KBM-7 (cell line): ENCODE data around the gene ACTL6A.
"Not testable (repeated sequence)": the region's sequence is repeated elsewhere in the genome, so short reads cannot be mapped to it uniquely, and the experiment has no call there.

ENCODE experiments used
- DNase-seq: peaks from one replicate; pipeline ENCODE4 v3.0.0-alpha.2; 2015
- in situ Hi-C: fragments of 300-500 bp; cut with MboI; formaldehyde crosslinking; loops from 2 replicates; pipeline ENCODE4 v1.14.3; 2020; ENCODE audit warnings: low sequenced_read_pairs, low pct_unique_long_range_greater_than_20kb, mixed read lengths

Gene ACTL6A

DNA sequence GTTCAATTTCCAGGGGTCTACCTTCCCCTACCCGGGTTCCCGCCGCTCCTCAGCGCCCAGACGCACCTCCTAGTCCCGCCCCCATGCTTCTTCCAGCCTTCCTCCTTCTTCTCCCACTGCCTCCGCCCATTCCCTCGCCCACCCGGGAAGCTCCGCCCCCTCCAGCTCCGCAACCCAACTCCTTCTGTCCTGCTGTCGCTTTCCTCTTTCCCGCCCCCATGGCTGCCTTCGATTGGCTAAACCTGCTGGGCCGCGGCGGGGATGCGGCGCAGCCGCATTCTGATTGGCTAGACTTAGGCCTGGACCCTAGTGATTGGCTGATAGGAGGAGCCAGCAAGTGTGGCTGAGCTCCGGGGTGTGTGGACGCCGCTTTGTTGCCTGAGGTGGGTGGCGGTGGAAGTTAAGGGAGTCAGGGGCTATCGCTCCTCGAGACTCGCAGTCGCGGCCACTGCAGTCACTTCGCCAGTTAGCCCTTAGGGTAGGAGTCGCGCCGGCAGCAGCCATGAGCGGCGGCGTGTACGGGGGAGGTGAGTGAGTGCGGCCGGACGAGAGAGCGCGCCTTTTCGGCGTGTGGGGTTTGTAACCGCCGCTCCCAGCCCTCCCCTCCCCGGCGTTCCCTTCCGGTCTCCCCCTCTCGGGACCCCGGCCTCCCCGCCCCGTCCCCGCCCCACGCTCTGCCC, at the start of gene ACTL6A:
ACTL6A (plus strand) TSS at position 336 of the 680 bp plus-strand sequence; CDS start at position 503, 167 bp downstream.
- in situ Hi-C loops, result loop anchor here (25.0 kb wide), 1 partner anchor 225 kb away; the partner anchor contains the start of gene MFN1
- peak; percentile 100 for DNase-seq

DNA sequence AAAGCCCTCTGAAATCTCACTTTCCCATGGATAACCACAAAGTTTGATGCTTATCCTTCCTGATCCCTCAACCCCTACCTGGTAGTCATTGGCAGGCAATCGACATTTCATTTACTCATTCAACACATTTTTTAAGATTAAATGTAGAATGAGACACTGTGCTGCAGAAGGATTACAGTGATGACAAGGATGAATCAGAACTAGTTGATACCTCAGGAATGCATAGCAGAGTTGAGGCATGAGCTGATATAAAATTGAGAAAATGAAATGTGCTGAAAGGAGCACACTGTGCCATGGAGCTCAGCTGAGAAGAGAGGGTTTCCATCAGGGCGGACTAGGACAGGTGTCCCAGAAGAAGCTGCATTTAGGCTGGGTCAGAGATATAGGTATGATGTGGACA, 48.9 kb upstream of the ACTL6A start:
- no peak for DNase-seq
- in situ Hi-C loops, result no loop called here

DNA sequence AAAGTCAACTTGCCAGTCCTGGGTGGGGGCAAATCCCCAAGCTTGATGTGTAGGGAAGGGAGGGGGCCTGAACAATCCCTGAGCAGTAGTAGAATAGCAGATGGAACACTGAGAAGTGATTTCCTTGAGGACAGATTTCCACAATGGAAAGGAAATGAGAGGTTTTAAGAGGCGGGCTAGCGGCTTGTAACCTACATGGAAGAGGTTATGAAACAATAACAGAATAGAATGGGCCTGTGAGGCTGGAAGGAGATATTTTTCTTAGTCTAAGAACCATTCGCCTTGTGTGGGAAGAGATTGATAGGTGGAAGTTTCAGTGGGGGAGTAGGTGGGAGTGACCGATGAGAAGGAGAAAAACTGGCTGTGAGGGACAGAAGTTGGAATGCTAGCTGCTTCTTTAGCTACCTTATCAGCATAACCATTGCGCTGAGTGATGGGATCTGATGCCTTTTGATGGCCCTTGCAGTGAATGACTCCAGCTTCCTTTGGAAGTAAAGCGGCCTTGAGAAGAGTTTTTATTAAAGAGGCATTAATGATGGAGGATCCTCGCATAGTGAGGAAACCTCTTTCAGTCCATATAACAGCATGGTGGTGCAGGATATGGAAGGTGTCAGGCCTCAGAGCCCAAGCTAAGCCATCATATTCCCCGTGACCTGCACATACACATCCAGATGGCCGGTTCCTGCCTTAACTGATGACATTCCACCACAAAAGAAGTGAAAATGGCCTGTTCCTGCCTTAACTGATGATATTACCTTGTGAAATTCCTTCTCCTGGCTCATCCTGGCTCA, 46.1 kb upstream of the ACTL6A start:
- DNase-seq, in situ Hi-C loops: not testable (repeated sequence)

- in situ Hi-C loops, result no loop called here
- no peak for DNase-seq
Observed at GRCh38 chr3:179526482-179526881, 36.2 kb upstream of the ACTL6A start.

DNA sequence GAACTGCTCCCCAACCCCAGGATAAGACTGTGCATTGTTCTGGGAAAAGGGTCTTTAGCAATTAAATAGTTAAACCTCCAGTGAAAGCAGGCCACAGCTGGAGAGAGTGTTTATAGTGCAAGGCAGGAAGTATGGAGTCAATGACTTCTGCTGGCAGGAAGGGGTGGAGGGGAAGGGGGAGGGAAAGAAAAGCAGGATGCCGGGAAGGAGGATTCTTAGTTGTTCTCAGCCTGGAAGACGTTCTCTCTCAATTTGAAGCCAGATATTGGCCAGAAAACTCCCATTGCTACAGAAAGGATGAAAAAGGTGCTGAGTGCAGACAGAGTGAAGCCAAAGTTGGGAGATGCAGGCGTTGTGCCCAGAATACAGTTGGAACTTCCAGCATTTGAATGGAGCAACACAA, 35.7 kb upstream of the ACTL6A start:
- in situ Hi-C loops, result no loop called here
- DNase-seq, result peak; percentile 69

DNA sequence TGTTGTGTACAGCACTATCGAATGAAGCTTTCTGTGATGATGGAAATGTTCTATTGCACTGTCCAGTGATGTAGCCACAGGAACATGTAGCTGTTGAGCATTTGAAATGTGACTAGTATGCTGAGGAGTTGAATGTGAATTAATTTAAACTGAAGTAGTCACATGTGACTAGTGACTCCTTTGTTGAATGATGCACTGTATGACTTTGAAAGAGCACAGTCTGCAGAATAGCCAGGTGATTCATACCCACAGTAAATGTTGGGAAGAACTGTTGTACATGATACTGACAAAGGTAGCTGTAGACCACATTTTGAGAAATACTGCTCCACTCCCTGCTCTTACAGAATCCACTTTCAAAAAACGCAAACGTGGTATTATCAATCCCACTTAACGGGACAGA, 34.0 kb upstream of the ACTL6A start:
- no peak for DNase-seq
- in situ Hi-C loops, result no loop called here

DNA sequence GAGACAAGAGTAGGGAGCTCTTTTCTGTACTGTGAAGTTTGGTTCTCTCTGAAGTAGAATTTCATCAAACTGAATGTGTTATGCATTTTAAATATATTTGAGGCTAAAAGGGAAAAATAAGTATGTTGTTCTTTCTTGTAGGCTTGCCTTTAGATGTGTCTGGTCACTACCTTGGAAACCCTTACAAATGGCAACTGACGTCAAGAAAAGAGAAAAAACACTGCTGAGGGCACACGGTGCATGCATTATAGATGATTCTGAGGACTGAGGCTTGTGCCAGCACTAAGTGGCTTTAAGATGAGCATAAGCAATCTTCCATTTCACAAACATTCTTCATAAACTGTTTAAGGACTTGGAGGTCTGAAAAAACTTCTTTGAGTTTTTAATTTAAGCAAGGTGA, 31.1 kb upstream of the ACTL6A start:
- in situ Hi-C loops, result no loop called here

GRCh38 chr3:179533274-179533673, 29.5 kb upstream of the ACTL6A start:
- in situ Hi-C loops, result no loop called here
- DNase-seq, result no peak

More for the DNA sequence above, 31.1 kb upstream of the ACTL6A start:
- DNase-seq, result no peak

- in situ Hi-C loops, result no loop called here
- no peak for DNase-seq
Observed at GRCh38 chr3:179536256-179536655, 26.5 kb upstream of the ACTL6A start.

- no peak for DNase-seq
- in situ Hi-C loops, result no loop called here
Observed at GRCh38 chr3:179541094-179541493, 21.6 kb upstream of the ACTL6A start.

DNA sequence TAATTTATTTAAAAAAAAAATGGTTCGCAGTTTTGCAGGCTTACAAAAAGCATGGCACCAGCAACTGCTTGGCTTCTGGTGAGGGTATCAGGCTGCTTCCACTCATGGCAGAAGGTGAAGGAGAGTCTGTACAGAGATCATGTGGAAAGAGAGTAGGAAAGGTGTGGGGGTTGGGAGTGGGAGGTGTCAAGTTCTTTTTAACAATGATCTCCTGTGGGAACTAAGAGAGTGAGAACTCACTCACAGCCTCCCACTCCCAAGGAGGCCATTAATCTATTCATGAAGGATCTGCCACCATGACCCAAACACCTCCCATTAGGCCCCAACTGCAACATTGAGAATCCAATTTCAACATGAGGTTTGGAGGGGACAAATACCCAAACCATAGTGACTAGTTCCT, 21.1 kb upstream of the ACTL6A start:
- in situ Hi-C loops, result no loop called here
- no peak for DNase-seq

GRCh38 chr3:179542375-179542774, 20.4 kb upstream of the ACTL6A start:
- no peak for DNase-seq

GRCh38 chr3:179544981-179545645, 17.6 kb upstream of the ACTL6A start:
- DNase-seq, result no peak

More at GRCh38 chr3:179542375-179542774, 20.4 kb upstream of the ACTL6A start:
- in situ Hi-C loops, result no loop called here

GRCh38 chr3:179546814-179547241, 15.9 kb upstream of the ACTL6A start:
- in situ Hi-C loops, result no loop called here

More at GRCh38 chr3:179544981-179545645, 17.6 kb upstream of the ACTL6A start:
- in situ Hi-C loops, result no loop called here

GRCh38 chr3:179551349-179552105, 11.2 kb upstream of the ACTL6A start:
- no peak for DNase-seq
- in situ Hi-C loops, result loop anchor here (25.0 kb wide), 1 partner anchor 214 kb away; the partner anchor contains the start of gene MFN1

More at GRCh38 chr3:179546814-179547241, 15.9 kb upstream of the ACTL6A start:
- no peak for DNase-seq

DNA sequence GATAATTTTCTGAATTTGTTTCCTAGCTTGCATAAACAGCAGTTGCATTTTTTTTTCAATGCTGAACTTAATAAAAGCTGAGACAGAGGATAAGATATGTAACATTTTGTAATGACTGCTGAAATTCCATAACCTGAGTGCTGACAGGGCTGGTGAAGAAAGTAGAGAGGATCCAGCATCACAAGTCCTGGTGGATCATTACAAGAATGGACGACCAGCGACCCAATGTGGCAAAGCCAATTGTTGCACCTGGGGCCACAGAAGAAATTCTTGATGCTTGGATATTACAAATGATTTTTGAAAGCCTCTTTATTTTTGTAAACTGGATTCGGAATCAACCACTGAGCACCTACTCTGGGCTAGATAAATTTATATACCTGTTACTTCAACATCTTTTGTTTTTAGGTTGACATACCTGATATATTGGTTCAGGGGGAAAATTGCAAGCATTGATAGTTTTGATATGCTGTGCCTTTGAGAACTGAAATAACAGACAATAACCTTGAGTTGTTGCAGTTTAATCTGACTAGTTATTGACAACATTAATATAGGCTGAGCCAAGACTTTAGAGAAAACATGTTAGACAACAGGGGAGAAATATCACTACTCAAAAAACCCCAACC, 3.9 kb upstream of the ACTL6A start:
- peak; percentile 72 for DNase-seq
- in situ Hi-C loops, result loop anchor here (25.0 kb wide), 1 partner anchor 222 kb away; the partner anchor contains the start of gene MFN1

DNA sequence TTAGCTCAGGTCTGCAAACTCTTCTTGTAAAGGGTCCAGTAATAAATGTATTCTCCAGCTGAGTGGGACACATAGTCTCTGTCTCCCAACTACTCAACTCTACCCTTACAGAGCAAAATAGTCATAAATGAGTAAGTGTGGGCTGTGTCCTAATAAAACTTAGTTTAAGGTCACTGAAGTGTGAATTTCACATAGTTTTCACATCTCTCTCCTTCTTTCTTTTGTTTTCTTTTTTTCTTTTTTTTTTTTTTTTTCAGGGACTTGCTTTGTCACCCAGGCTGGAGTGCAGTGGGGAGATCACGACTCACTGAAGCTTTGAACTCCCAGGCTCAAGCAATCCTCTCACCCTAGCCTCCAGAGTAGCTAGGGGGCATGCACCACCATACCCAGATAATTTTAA, 1.9 kb upstream of the ACTL6A start:
- DNase-seq, result no peak
- in situ Hi-C loops, result loop anchor here (25.0 kb wide), 1 partner anchor 223 kb away; the partner anchor contains the start of gene MFN1

- DNase-seq, result peak; percentile 80
- in situ Hi-C loops, result loop anchor here (25.0 kb wide), 1 partner anchor 226 kb away; the partner anchor contains the start of gene MFN1
Observed at GRCh38 chr3:179563271-179563783, 601 bp downstream of the ACTL6A start.
